Lower leg skin (tissue), 4 donors: Measurements from ENCODE around the gene MRPS7. TPM values are rescaled to one million over a fixed set of nuclear protein-coding genes. Genes with fewer than 3 reads are reported as not detected.

Experiments used
- DNase-seq, 2 donors: peaks; one replicate each; pipeline ENCODE4 v3.0.0-alpha.2; 2019; ENCODE audit warnings: low spot score in 2 of 2
- H3K4me3 ChIP-seq: fragments of 200-600 bp; sonication (generic); 2 replicates; pipeline ENCODE4 v1.5.1; 2017; ENCODE audit warnings: mild to moderate bottlenecking, low read depth; ENCODE audit not compliant: poor library complexity, severe bottlenecking
- POLR2A ChIP-seq, 2 donors: fragments of 450-650 bp; IDR thresholded peaks; one replicate each; pipeline ENCODE4 v1.6.1; 2016 to 2017; ENCODE audit warnings: antibody characterized with exemption in 2 of 2, mild to moderate bottlenecking in 1 of 2, moderate library complexity in 1 of 2
- WGBS, 2 donors: methylation state at CpG; one replicate each; pipeline ENCODE4 v1.1.5; 2018; 5-methylcytosine and 5-hydroxymethylcytosine counted together
- intact Hi-C: fragments of 100-400 bp; cut with DNase I; formaldehyde crosslinking; loops from one replicate; pipeline ENCODE4 v1.15.0; 2023; ENCODE audit warnings: low total_unique reads
- total RNA-seq, 4 donors: library from RNA; depleted of rRNA; stranded (reverse); fragments of >200 nt; gene quantifications; one replicate each; pipeline ENCODE4 v1.1.0, GENCODE V29; 2016
- TF ChIP-seq, protein P1 (sequence below), 3 donors: fragments of 450-650 bp; IDR thresholded peaks; one replicate each; pipeline ENCODE4 v1.5.1; 2016; ENCODE audit warnings: antibody characterized with exemption in 3 of 3, mild to moderate bottlenecking in 3 of 3, moderate library complexity in 2 of 3

The MRPS7 gene
- total RNA-seq, 4 donors from 2014 or later = 20.7 to 36.0 (median 31.4) TPM

DNA sequence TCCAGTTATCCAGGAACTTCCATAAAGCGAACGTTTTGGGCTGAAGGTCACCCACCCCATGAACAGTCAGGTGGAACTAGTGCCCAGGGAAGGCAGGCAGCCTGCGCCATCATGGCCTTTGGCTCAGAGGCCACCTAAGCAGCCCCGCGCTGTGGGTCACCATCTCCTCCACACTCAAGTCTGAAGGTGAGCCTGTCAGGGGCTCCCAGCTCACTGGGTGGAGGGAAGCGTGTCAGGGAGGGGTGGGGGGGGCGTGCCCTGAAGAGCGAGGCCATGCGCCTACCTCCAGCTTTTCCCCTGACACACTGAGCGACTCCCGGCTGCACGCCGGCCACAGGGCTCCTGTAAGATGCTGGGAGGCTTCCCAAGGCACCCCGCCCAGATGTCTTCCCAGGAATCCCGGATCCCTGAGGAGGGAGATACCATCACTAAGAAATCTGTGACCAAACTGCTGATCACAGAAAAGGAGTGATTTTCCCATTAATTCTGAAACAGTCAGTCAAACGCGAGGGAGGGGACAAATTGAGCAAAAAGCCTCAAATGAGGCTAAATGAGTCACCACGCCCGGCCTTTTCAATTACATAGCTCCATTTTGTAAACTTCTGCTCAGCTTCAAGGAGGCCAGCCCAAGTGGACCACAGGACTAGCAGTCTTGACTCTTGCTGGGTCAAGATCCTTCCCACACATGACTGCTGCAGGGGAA is 54.0 kb downstream of the MRPS7 start:
- no peak for DNase-seq
- intact Hi-C loops = no loop called here
- TF ChIP-seq, protein P1, sequence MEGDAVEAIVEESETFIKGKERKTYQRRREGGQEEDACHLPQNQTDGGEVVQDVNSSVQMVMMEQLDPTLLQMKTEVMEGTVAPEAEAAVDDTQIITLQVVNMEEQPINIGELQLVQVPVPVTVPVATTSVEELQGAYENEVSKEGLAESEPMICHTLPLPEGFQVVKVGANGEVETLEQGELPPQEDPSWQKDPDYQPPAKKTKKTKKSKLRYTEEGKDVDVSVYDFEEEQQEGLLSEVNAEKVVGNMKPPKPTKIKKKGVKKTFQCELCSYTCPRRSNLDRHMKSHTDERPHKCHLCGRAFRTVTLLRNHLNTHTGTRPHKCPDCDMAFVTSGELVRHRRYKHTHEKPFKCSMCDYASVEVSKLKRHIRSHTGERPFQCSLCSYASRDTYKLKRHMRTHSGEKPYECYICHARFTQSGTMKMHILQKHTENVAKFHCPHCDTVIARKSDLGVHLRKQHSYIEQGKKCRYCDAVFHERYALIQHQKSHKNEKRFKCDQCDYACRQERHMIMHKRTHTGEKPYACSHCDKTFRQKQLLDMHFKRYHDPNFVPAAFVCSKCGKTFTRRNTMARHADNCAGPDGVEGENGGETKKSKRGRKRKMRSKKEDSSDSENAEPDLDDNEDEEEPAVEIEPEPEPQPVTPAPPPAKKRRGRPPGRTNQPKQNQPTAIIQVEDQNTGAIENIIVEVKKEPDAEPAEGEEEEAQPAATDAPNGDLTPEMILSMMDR (IDR thresholded peaks at IDR 0.05) = no peak
- no peak for TF ChIP-seq POLR2A (IDR thresholded peaks at IDR 0.05)
- WGBS, 2 donors = 68 to 74% methylated on average over 16 to 19 of the region's 19 CpGs
- H3K4me3 ChIP-seq = no peak overlapping the region

Other genes starting within 250 kb of the MRPS7 start
- gene MRPL58, start 249.2 kb upstream of the MRPS7 start, total RNA-seq = 10 to 100 TPM; 48.6 to 76.4 (median 58.8) TPM
- gene ATP5PD, start 214.9 kb upstream of the MRPS7 start, total RNA-seq = 100 to 1,000 TPM; 212 to 298 (median 249) TPM
- 10 to 100 TPM; 22.5 to 38.3 (median 28.6) TPM for gene KCTD2, start 214.7 kb upstream of the MRPS7 start, total RNA-seq
- gene SLC16A5, start 173.9 kb upstream of the MRPS7 start, total RNA-seq = 100 to 1,000 TPM in 1 of 4 donors, 10 to 100 TPM in 3; 41.1 to 101 (median 62.6) TPM
- 10 to 100 TPM; 10.6 to 14.7 (median 11.9) TPM for gene ARMC7, start 151.9 kb upstream of the MRPS7 start, total RNA-seq
- 100 to 1,000 TPM in 3 of 4 donors, 10 to 100 TPM in 1; 62.5 to 107 (median 105) TPM for gene NT5C, start 130.1 kb upstream of the MRPS7 start, total RNA-seq
- 10 to 100 TPM; 30.2 to 56.4 (median 37.1) TPM for gene JPT1, start 107.4 kb upstream of the MRPS7 start, total RNA-seq
- 10 to 100 TPM; 59.8 to 75.6 (median 68.2) TPM for gene SUMO2, start 78.9 kb upstream of the MRPS7 start, total RNA-seq
- gene NUP85, start 56.2 kb upstream of the MRPS7 start, total RNA-seq = 10 to 100 TPM; 32.1 to 46.2 (median 35.1) TPM
- 10 to 100 TPM; 27.5 to 43.1 (median 29.9) TPM for gene GGA3, start 273 bp upstream of the MRPS7 start, total RNA-seq
- 10 to 100 TPM; 22.6 to 41.8 (median 32.6) TPM for gene MIF4GD, start 9.4 kb downstream of the MRPS7 start, total RNA-seq
- 1 to 10 TPM; 4.0 to 7.1 (median 5.9) TPM for gene SLC25A19, start 27.6 kb downstream of the MRPS7 start, total RNA-seq
- gene GRB2, start 143.8 kb downstream of the MRPS7 start, total RNA-seq = 10 to 100 TPM; 55.1 to 96.5 (median 75.4) TPM
- 100 to 1,000 TPM in 1 of 4 donors, 10 to 100 TPM in 3; 39.3 to 103 (median 79.0) TPM for gene TMEM94, start 194.8 kb downstream of the MRPS7 start, total RNA-seq